NCI-H510A treated with DMSO at 0.1 percent for 48 hours (cell line): ENCODE data around the gene SREBF2.
"Not testable (repeated sequence)": the region's sequence is repeated elsewhere in the genome, so short reads cannot be mapped to it uniquely, and the experiment has no call there.

Source experiments
- DNase-seq: peaks from one replicate; lab custom pipeline; 2025; lab: John Stamatoyannopoulos, UW

The SREBF2 gene

DNA sequence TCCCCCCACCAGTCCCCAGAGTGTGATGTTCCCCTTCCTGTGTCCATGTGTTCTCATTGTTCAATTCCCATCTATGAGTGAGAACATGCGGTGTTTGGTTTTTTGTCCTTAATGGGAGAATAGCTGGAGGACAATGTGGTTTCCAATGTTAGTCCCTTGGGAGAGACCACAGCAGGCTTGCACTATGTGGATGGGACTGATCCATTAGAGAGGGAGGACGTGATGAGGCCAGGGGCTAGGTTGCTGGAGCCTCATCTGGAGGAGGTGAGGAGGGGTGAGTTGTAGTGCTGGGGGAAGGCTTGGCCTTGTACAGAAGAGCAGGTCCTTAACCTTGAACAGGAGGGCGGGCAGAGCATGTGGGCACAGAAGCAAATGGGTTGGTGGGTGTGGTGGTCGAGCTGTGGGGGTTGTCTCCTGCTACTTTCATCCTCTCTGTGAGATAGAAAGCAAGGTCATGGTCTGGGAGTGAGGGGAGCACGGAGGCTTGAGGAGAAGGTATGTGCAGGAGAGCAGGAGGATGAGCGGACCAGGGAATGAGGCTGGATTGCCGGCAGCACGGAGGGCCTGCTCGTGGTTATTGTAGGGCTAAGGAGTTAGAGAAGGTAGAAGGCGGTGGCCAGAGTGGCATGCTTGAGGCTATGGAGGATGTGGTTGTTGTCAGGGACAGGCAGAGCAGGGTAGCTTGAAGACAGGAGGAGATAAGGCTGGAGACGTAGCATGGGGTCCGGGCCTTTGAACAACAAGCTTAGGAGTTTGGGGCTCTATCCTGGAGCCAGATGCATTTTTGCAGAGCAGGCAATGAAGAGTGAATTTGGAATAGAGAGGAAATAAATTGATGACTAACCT is 11.2 kb upstream of the SREBF2 start:
- no peak for DNase-seq

DNA sequence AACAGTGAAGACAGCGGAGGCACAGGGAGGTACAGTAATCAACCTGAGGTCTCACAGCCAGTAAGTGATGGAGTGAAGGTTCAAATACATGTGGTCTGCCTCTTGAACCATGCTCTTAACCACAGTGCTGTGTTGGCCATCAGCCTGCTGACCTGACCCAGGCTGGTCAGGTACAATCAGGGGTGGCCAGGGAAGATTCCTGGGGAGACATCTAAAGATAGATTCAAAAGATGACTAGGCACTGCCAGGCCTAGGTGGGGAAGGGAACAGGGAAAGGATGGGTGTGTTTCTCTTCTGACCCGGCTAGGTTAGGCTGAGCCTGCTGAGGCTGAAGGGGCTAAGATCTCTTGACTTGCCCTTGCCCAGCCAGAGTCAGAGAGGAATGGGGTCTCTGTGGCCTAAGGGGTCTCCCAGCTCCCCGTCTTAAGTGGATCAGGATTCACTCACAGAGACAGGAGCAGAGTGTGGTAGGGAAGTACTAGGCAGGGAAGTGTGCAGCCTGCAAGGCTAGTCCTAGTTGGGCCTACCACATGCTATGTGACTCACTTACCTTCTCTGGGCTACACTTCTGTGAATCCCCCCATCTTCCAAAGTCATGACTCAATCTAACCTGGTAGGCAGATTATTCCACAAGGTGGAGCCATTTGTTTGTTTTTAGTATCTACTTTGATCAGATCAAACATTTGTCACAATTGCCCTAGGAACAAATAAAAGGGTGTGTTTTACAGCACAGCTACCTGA is 10.4 kb upstream of the SREBF2 start:
- DNase-seq, result peak; percentile 52

DNA sequence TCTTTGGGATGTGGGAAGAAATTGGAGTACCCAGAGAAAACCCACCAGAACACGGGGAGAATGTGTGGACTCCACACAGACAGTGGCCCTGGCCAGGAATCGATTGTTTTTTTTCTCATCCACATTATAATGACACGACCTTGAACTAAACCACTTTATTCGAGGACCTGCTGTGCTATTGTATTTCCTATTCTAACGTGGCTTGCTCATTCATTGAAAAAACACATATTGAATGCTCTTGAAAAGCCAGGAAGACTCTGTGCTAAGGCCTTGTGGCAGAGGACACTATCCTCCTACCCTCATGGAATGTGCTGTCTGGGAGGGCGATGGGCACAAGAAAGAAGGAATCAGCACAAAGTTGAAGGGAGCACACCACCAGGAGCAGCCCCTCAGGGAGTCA is 9.1 kb upstream of the SREBF2 start:
- DNase-seq, result no peak

DNA sequence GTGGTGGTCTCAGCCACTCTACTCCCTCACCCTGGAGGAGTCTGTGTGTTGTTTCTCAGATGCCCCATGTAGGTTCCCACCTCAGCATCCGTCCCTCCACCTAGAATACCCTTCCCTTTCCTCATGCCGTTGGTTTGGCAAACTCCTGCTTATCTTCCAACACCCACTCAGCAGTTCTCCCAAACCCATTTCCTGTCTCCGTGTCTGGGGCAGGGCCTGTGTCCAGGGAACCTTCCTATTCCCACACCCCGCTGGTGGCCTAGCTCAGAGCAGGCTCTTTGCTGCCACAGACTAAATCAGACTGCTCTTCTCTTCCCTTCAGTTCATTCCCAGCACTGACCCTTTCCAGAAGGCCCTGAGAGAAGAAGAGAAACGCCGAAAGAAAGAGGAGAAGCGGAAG is 7.5 kb upstream of the SREBF2 start:
- no peak for DNase-seq

DNA sequence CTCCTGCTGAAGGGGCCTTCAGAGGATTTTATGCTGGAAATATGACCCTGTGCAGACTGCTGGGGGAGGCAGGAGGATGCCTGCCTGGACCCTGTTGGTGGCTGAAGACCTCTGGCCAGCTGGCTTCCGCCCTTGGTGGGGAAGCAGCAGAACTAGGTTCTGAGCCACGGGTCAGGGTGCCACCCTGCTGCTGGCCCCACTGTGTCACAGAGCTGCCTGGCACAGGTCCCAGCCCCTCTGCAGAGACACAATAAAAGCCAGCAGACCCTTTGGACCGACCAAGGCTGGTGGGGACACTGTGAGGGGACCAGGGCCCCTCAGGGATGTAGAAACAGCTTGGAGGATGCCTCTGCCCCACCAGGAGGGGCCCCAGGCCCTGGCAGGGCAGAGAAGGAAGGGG is 6.9 kb upstream of the SREBF2 start:
- no peak for DNase-seq

DNA sequence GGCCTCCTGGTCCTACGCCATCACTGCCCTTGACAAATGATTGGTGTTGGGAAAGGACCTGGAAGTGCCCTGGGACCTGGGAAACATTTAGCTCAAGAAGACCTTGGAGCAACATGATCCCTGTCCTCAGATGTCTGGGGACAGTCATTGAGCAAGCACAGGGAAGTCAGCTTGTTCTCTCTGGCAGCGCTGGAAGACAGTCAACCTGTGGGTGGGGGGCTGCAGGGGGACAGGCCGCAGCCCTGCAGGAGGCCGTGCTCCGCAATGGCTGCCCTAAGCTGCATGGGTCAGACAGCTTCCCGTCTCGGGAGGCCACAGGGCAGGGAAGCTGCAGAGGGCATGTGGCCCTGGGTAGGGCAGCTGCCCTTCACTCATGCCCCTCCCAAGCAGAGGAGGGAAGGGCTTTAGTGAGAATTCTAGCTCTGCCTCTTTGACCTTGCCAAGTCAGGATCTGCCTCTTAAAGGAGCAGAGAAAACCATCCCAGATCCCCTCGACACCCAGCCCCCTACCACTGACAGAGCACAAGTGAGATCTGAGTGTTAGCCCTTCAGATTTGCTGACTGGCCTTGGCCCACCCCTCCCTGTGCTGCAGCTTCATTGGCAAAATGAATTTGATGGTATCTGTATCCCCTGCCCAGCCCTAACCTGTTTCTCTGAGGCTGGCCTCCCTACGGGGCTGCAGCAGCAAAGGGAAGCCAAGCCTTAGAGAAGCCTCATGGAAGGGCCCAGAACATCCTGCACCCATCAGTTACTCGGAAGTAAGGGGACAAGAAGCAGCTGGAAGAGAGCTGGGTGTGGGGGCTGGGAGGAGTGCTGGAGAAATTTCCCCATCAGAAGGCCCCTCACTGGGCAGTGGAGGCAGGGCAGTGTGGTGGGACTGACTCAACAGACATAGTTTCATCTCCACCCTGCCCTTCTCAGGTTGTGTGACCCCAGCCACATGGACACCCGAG is 6.2 kb upstream of the SREBF2 start:
- no peak for DNase-seq

DNA sequence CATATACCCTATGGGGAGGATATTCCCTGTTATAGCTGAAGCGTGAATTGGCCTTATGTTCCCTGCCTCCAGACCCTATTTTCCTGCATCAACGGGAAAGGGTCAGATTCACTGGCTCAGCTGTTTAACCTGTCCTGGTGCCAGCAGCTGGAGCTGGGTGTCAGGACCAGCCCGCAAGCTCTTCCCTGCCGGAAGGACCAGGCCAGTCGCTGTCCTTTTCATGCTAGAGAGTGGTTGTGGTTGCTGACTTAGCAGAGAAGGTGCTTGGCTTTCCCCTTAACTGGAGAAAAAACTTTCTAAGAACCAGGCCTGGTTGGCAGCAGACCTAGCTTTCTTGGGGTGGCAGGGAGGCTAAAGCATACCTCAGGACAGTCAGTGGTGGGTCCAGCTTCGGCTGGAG is 5.2 kb upstream of the SREBF2 start:
- no peak for DNase-seq

DNA sequence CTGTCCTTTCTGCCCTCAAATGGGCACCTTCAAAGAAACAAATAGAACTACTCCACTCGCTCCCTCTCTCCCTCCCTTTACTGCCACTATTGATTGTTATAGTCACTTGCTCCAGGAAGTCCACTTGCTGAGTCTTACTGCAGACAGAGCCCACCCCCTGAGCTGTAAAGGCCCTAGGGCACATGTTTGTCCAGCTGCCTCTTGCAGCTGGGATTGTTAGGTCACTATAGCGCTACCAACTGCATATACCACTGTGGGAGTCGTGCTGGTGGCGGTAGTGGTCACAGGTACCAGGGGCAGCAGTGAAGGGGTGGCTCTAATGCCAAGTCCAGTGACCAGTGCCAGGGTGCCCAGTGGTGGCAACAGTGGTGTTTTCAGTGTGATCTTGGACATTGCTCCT is 4.4 kb upstream of the SREBF2 start:
- DNase-seq, result peak; percentile 41

DNA sequence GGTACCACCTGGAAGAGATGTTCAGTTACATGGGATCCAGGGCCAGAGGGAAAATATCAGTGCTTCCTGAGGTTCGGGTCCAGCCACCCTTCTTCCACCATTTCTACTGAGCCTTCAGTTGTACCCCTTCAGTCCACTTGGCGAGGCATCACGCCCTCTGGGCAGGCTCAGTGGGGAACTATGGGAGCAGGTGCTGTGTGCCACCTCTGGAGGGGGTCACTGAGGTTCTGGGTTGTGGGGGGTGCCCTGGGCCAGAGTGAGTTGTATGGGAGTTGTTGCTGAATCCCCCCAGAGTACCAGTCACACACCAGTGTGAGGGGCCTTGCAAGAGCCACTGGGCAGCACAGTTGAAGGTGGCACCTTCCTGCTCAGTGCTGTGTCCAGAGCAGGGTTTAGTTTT is 2.7 kb upstream of the SREBF2 start:
- DNase-seq, result no peak

DNA sequence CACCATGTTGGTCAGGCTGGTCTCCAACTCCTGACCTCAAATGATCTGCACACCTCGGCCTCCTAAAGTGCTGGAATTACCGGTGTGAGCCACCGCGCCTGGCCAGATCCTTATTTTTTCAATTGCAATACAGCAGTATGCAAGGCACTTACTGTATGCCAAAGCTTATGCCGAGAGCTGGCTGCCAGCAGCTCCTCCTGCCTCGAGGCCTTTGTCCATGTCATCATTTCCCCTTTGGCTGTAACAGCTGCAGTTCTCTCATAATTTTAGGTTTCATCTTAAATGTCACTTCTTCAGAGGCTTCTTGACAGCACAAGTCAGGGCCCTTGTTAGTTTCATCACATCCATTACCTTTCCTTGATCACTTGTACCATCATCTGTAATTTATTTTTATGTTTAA is 1.5 kb upstream of the SREBF2 start:
- no peak for DNase-seq

DNA sequence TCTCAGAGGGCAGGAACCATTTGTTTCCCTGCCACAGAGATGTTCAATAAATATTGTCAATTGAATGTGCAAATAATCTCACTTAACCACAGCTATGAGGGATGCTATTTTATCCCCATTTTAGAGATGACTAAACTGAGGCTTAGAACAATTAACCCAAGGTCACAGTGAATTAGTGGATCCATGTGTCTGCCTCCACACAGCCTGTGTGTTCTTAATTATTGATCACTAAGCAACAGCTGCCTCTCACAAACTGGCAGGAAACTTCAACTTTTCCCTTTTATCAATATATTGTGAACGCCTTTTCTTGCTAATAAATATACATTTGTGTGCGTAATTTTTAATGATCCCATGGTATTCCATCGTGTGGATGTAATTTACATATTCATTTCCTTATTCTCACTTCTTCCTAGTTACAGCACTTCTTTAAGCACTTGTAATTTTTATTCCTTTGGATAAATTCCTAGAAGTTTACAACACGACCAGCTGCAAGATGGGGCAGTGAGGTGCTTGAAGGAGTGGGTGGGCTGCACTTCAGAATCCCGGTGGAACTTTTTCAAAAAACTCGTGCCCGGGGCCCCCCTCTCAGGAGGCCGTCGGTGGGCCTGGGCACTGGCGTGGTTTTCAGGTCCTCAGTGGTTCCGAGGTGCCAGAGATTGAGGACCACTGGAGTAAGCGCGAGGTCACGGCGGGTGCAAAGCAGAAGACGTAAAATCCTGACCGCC is 915 bp upstream of the SREBF2 start:
- DNase-seq, result no peak

DNA sequence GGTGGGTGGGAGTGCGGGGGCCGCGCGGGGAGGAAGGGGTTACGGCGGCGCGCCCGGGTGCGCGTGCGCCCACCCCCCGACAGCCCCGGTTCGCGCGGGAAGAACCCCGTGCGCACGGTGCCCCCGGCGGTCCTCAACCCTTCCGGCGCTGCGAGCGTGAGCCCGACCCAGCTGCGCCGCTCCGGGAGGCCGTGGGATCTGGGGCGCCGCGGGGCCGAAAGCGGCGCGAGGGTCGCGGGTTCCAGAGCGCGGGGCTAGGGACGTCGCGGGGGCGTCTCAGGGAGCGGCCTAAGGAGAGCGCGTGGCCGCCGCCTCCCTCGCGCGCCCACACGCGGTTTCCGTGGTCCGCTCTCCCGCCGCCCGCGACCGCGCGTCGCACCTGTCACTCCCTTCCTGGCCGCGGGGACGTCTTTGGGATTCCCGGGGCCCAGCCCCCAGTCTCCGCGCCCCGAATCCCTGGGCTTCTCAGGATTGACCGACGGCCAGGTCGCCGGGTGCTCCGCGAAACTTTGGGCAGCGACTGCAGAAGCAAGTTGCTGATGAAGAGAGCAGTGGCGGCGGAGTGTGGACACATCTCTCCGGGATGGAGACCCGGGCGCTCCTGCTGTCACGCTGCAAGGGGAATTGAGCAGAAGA is 582 bp downstream of the SREBF2 start:
- no peak for DNase-seq

DNA sequence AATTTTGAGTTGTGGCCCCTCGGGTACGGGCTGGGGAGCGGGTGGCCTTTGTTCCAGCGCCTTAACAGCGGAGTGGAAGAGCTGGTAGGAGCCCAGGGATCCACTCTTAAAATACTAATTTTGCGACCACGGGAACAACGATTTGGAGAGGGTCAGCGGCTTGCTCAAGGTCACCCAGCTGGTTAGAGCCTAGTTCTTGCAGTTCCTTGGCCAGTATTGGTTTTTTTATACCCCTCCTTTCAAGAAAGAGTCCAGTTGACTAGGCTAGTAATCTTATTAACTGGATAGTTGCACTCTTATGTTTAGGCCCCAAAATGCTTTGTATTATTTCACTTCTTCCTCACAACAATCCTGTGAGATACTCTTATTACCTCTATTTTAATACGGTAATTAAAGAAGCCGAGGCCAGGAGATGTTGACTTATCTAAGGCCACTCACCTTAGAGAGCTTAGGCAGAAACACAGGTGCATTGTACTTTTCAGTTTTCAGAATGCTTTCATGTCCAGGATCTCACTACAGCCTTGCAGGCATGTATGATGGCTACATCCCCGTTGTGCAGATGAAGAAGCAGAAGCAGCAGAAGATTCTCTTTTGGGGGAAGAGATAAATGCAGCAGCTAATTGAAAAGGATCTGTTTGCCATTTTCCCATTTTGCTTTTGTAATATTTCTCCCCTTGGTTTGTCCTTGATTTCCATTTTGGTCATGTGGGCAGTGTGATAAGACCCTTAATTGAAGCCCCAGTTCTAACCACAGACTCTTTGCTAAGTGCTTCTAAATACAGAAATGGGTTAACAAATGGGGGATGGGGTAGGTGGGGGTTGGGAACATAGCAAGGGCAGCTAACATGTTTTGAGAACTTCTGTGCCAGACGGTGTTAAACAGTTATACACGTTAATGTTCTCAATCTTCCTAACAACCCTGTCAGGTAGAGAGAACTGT is 1.4 kb downstream of the SREBF2 start:
- no peak for DNase-seq

DNA sequence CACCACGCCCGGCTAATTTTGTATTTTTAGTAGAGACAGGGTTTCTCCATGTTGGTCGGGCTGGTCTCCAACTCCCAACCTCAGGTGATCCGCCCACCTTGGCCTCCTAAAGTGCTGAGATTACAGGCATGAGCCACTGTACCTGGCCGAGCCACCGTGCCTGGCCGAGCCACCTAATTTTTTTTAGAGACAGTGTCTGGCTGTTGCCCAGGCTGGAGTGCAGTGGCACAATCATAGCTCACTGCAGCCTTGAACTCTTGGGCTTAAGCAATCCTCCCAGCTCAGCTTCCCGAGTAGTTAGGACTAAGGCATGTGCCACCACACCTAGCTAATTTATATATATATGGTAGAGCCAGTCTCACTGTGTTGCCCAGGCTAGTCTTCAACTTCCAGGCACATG is 2.6 kb downstream of the SREBF2 start:
- DNase-seq, result not testable (repeated sequence)

DNA sequence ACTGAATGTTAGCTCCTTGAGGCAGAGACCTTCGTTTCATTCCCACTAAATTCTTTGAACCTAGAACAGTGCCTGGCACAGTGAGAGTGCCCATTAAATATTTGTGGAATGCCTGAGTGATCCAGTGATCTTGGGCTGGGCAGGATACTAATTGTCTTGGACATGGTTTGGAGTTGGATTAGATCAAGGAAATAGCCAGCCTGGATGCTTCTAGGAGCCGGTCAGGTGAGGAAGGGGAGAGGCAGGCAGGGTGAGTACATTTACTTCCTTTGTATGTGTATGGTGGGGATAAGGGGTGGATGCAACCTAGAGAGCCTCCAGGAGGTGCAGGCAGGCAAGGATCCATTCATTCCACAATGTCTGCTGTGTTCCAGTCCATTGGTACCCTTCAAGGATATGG is 3.6 kb downstream of the SREBF2 start:
- DNase-seq, result no peak

DNA sequence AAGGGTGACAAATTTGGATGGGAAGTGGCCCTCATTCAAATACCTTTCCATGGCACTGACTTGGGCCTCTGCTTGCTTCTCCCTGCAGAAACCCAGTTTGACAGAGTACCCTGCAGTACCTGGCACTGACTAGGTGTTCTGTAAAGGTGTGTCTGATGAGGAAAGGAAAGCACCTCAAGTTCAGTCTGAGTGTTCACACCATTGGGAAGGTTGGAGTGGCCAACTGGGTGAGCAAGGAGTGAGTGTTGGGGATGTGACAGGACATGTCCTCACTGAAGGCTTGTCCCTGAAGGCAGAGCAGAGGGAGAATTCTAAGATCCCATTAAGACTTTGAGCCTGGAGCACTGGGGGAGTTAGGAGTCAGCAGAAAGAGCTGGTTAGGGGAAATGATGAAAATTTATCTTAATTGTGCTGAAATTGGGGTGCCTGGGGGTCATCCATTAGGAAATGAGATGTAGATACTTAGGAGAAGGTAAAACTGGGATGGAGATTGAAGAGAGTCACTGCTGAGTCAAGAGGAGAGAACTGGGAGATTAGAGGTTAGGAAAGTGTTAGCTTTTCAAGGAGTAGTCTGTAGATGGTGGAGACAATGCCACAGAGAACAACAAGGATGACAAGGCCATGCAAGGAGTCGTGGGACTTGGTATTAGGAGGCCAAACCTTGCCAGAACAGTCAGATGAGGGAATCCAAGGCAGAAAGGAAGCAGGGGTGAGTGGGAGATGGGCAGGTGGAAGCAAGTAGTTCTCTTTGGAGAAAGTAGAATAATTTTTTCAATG is 6.1 kb downstream of the SREBF2 start:
- DNase-seq, result no peak

DNA sequence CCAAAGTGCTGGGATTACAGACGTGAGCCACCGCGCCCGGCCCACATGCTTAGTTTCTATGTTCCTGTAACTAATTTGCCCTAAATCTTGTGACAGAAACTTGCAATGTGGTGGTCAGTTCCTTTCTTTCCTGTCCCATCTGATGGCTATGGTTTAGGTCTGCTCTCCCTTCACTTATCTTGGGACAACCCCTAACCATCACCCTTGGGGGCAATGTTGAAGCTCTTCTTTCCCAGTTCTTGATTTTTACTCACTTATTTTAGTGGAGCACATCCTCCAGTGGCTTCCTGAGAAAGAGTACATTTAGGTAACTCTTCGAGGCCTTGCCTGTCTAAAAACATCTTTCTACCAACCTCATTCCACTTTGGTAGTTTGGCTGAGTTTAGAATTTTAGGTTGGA is 7.3 kb downstream of the SREBF2 start:
- DNase-seq, result no peak

DNA sequence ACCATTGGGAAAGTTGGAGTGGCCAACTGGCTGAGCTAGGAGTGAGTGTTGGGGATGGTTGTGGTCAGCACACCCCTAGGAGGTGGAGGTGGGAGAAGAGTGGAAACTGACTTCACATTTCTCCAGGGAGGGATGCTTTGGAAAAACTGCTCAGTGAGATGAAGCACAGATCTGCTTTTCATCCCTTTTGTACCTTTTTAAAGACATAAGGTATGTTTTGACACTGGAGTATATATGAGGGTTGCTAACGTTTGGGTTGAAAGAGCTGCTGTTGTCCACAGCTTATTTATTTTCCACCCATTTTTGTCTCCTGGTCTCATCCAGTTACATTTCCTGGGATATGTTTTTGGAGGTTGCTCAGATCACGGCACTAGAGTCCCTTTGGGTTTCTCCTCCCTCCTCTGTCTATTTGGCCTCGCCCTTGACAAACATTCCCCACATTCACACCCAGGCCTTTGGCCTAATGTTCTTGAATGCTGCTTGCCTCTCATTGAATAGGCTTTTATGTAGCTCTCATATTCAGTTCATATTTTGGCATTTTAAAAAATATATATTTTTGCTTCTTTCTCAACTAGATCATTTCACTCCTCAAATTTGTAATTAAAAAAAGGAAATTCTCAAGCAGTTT is 8.3 kb downstream of the SREBF2 start:
- no peak for DNase-seq
